ENCODE results near the gene HEATR5B. TPM values are rescaled to one million over a fixed set of nuclear protein-coding genes. Genes with fewer than 3 reads are reported as not detected.

Gene HEATR5B
- 14.4 and 17.0 TPM in 2 replicates for total RNA-seq

DNA sequence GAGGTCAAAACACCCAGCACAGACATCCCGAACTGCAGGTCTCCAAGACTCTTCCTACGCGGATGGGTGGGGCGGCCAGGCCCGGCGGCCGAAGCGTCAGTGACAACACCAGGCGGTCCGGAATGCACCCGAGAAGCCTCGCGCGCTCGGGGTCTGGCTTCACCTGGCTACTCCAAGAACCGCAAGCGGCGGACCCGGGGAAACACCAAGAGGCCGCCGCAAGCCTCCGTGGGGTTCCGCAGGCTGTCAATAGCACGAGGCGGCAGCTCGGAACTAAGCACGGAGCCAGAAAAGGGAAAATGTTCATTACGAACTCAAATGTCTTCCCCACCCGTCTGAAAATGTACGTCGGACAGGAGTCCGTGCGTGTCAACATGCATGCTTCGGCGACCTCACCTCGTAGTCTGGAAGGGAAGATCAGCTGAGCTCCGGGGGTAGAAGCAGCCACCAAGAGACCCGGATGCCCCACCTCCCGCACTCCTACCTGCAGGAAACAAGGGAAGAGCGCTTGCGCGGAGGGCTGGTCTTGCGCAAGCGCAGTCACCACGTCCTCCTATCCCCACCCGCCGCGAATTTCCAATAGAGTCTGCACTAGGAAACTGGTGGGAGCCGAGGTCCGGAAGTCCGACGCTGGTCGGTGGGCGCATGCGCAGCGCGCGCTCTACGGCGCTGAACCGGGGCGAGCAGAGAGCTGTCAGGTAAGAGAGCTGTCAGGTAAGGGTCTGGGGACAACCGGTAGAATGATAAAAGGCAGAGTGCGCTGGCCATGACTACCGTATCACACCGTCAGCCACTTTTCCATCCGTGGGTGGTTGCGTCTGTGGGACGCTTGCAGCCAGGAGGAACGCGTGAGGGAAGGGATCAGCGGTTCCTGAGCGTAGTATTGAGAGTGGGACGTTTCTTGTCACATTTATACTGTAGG, at the start of gene HEATR5B, which contains the start of gene GPATCH11:
TSS of gene HEATR5B (minus strand) at position 500 of the 922 bp plus-strand sequence. CDS start 958 bp downstream, outside the sequence.
TSS of gene GPATCH11 (plus strand) at position 646 of the 922 bp plus-strand sequence. CDS start 3,864 bp downstream, outside the sequence.

DNA sequence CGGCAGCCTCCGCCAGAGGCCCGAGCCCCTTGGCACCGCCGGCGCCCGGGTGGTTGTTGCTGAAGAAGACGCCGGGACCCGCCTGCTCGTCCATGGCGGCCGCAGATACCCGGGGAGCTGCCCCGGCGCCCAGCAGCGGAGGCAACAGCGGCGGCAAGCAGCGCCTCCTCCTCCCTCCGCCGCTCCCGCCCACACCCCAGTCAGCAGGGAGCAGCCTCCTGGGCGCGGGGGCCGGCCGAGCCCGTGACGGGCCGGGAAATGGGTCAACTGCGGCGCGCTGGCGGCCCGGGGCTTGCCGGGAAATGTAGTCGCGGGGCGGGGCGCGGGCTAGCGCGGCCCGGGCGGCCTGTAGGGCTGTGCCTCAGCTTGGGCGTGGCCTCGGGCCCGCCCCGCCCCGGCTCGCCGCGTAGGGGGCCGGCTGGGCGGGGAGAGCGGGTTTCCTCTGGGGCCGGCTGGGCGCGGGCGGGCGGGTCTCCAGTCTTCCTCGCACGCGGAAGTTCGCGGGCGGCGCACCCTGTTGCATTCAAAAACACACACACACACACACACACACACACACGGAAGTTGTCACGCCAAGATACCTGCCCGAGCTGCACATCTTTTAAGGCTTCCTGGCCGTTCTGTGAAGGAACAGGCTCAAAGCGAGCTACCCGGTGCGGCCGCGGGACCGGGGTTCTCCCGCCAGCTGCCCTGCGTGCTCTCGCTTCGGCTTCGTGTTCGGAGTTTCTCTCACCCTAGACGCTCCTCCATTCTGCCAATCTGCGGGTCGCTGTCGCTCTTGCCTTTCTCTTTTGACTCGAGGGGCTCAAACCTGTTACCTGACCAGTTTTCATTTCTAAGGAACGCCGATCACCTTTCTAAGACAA, 117.6 kb downstream of the HEATR5B start, which contains the start of gene STRN:
TSS of gene STRN (minus strand) at position 167 of the 866 bp plus-strand sequence. CDS start at position 94, 73 bp downstream.

Other genes starting within 250 kb of the HEATR5B start
- gene STRN, start 117.8 kb downstream of the HEATR5B start, total RNA-seq: 10.5 and 12.2 TPM in 2 replicates
- gene GPATCH11, start 146 bp upstream of the HEATR5B start, total RNA-seq: 4.1 and 5.3 TPM in 2 replicates
- 19.3 and 22.7 TPM in 2 replicates for gene EIF2AK2, start 72.6 kb upstream of the HEATR5B start, total RNA-seq
- not detected in 2 replicates for gene SULT6B1, start 104.3 kb upstream of the HEATR5B start, total RNA-seq
- gene CEBPZOS, start 112.1 kb upstream of the HEATR5B start, total RNA-seq: 9.1 and 9.4 TPM in 2 replicates
- 40.1 and 56.1 TPM in 2 replicates for gene CEBPZ, start 147.2 kb upstream of the HEATR5B start, total RNA-seq
- 13.7 and 13.9 TPM in 2 replicates for gene NDUFAF7, start 147.3 kb upstream of the HEATR5B start, total RNA-seq
- 47.9 and 50.1 TPM in 2 replicates for gene PRKD3, start 240.5 kb upstream of the HEATR5B start, total RNA-seq